ENCODE data around the gene WWTR1. TPM values are rescaled to one million over a fixed set of nuclear protein-coding genes. Genes with fewer than 3 reads are reported as not detected.
A peak's percentile ranks its signal among the peaks of the same experiment; 100 is the strongest.

WWTR1 gene
- total RNA-seq, 1 donor from 2014 or later: 39.1 TPM

DNA sequence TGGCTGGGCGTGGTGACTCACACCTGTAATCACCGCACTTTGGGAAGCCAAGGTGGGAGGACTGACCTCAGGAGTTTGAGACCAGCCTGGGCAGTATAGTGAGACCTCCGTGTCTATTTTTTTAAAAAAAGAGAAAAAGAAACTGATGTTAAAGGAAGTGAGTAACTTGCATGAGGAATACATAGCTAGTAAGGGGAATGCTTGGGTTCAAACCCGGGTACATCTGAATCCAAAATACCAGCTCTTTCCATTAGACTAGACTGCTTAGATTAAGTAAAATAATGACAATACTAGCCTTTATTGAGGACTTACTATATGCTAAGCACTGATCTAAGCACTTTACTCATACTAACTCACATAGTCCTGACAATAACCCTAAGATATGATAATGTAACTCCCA is 160.9 kb downstream of the WWTR1 start:
- Histone ChIP-seq H3K4me3 (no peak overlapping the region), H3K36me3 (no peaks in the 10 kb centered on the region), H3K4me1 (no peaks in the 10 kb centered on the region), H3K27me3 (ENCODE audit: low read depth) (peaks cover 11% of the 10 kb centered on the region), H3K9me3 (replicated peaks) (no peaks in the 10 kb centered on the region), H3K27ac (replicated peaks) (no peak overlapping the region)
- TF ChIP-seq, protein P1, sequence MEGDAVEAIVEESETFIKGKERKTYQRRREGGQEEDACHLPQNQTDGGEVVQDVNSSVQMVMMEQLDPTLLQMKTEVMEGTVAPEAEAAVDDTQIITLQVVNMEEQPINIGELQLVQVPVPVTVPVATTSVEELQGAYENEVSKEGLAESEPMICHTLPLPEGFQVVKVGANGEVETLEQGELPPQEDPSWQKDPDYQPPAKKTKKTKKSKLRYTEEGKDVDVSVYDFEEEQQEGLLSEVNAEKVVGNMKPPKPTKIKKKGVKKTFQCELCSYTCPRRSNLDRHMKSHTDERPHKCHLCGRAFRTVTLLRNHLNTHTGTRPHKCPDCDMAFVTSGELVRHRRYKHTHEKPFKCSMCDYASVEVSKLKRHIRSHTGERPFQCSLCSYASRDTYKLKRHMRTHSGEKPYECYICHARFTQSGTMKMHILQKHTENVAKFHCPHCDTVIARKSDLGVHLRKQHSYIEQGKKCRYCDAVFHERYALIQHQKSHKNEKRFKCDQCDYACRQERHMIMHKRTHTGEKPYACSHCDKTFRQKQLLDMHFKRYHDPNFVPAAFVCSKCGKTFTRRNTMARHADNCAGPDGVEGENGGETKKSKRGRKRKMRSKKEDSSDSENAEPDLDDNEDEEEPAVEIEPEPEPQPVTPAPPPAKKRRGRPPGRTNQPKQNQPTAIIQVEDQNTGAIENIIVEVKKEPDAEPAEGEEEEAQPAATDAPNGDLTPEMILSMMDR (IDR thresholded peaks at IDR 0.05; ENCODE audit: borderline replicate concordance): no peak
- no peak for DNase-seq
- intact Hi-C loops (cut with micrococcal nuclease): no loop called here

DNA sequence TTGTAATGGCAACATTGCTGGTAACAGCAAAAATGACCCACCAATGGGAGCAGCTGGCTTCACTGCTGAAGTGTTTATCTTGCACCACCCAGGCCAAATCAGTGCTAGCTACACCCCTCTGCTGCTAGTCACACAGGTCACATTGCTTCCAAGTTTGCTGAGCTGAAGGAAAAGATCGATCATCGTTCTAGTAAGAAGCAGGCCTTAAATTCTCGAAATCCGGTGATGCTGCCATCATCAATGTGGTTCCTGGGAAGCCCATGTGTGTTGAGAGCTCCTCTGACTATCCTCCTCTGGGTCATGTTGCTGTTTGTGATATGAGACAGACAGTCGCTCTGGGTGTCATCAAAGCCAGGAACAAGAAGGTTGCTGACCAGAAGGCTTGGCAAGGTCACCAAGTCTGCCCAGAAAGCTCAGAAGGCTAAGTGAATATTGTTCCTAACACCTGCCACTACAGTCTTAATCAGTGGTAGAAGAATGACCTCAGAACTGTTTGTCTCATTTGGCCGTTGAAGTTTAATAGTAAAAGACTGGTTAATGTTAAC is 162.2 kb downstream of the WWTR1 start:
- TF ChIP-seq, protein P1 (IDR thresholded peaks at IDR 0.05; ENCODE audit: borderline replicate concordance): no peak
- H3K27ac ChIP-seq (replicated peaks): no peak overlapping the region
- intact Hi-C loops (cut with micrococcal nuclease): no loop called here
- no peak overlapping the region for H3K4me3 ChIP-seq
- H3K9me3 ChIP-seq (replicated peaks): no peaks in the 10 kb centered on the region
- H3K27me3 ChIP-seq (ENCODE audit: low read depth): peaks cover 13% of the 10 kb centered on the region
- no peak for DNase-seq
- no peaks in the 10 kb centered on the region for H3K36me3 ChIP-seq
- no peaks in the 10 kb centered on the region for H3K4me1 ChIP-seq

DNA sequence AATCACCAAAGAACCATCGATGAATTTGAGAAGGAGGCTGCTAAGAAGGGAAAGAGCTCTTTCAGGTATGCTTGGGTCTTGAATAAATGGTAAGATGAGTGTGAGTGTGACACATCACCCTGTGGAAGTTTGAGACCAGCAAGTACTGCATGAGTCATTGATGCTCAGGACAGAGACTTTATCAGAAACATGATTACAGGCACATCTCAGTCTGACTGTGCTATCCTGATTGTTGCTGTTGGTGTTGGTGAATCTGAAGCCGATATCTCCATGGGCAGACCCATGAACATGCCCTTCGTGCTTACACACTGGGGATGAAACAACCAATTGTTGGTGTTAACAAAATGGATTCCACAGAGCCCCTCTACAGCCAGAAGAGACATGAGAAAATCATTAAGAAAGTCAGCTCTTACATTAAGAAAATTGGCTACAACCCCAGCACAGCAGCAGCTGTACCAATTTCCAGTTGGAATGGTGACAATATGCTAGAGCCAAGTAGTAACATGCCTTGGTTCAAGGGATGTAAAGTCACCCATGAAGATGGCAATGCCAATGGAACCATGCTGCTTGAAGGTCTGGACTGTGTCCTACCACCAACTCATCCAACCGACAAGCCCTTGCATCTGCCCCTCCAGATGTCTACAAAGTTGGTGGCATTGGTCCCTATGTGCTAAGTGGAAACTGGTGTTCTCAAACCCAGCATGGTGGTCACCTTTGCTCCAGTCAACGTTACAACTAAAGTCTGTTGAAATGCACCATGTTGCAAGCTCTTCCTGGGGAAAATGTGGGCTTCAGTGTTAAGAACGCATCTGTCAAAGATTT is 162.9 kb downstream of the WWTR1 start:
- Histone ChIP-seq H3K27me3 (ENCODE audit: low read depth) (peaks cover 13% of the 10 kb centered on the region), H3K4me1 (no peaks in the 10 kb centered on the region), H3K9me3 (replicated peaks) (no peaks in the 10 kb centered on the region), H3K36me3 (no peaks in the 10 kb centered on the region), H3K4me3 (no peak overlapping the region), H3K27ac (replicated peaks) (no peak overlapping the region)
- intact Hi-C loops (cut with micrococcal nuclease): no loop called here
- no peak for DNase-seq
- TF ChIP-seq, protein P1 (IDR thresholded peaks at IDR 0.05; ENCODE audit: borderline replicate concordance): no peak

DNA sequence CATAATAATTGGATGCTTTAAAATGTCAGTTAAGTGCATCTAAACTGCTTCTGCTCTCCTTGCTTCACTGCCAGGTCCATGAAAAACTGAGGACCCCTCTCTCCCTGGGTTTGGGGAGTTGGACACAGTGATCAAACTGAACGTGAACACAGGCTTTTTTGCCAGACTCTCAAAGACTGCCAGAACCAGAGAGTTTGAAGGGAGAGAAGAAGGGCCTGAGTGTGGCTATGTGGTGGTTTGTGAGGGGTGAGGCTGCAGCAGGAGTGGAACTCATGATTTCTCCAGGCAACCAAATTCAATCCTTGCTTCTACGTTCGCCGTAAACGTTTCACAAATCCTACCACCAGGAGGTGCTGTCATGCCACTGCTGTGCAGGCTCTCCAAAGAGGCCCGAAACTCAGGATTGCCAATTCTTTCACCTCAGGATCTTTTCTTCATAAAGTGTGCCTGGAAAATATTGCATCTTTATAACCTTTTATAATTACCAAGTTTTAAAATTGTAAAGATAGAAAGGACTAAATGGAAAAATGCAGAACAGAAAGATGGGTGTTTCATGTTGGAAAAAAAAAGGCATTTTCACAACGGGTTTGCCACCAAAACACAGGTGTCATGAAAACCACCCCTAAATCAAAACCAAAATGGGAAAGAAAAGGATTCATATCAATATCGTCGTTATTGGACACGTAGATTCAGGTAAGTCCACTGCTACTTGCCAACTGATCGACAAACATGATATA is 163.6 kb downstream of the WWTR1 start:
- no peak for DNase-seq
- Histone ChIP-seq H3K27me3 (ENCODE audit: low read depth) (peaks cover 13% of the 10 kb centered on the region), H3K9me3 (replicated peaks) (no peaks in the 10 kb centered on the region), H3K36me3 (no peaks in the 10 kb centered on the region), H3K27ac (replicated peaks) (no peak overlapping the region), H3K4me3 (no peak overlapping the region), H3K4me1 (no peaks in the 10 kb centered on the region)
- TF ChIP-seq, protein P1 (IDR thresholded peaks at IDR 0.05; ENCODE audit: borderline replicate concordance): peak; percentile 85
- intact Hi-C loops (cut with micrococcal nuclease): no loop called here

DNA sequence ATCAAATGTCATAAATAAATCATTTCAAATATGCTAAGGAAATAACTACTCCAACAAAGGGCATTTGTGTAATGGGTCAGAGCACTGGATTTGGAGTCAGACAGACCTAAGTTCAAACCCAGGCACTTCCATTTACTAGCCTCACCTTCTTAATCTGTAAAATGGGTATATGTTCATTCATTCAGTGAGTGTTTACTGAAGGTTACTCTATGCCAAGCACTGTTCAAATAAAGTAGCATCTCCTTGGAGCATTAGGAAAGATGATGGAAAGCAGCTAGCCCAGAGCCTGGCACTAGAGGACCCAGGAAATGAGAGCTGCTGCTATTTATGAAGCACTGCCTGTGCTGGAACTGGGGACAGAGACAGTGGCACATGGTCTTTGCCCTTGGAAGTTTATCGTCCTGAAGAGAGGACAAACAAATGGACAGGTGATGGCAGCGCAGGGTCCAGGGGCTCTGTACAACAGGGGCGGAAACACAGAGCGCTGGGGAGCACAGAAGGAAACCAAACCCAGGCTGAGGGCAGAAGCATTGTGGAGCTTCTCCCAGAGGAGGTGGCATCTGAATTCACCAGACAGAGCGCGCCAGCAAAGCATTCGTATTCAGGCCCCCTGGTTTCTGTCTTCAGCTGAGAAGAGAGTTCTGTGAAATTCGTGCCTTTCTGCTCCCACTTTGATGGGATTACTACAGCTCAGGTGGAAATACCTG is 164.4 kb downstream of the WWTR1 start:
- H3K9me3 ChIP-seq (replicated peaks): no peaks in the 10 kb centered on the region
- intact Hi-C loops (cut with micrococcal nuclease): no loop called here
- no peak for DNase-seq
- no peaks in the 10 kb centered on the region for H3K4me1 ChIP-seq
- no peaks in the 10 kb centered on the region for H3K36me3 ChIP-seq
- no peak overlapping the region for H3K27ac ChIP-seq (replicated peaks)
- H3K4me3 ChIP-seq: no peak overlapping the region
- TF ChIP-seq, protein P1 (IDR thresholded peaks at IDR 0.05; ENCODE audit: borderline replicate concordance): no peak
- peaks cover 13% of the 10 kb centered on the region for H3K27me3 ChIP-seq (ENCODE audit: low read depth)
